H9 (cell line): ENCODE measurements around the gene HHATL. TPM values are rescaled to one million over a fixed set of nuclear protein-coding genes. Genes with fewer than 3 reads are reported as not detected.

ENCODE experiments used
- DNase-seq: peaks from one replicate; pipeline ENCODE4 v3.0.0-alpha.2; 2017
- H2AFZ ChIP-seq: one replicate; pipeline ENCODE4 v1.6.1; 2013; ENCODE audit warnings: mild to moderate bottlenecking, low read length, control low read depth, moderate library complexity
- H2AK5ac ChIP-seq: 2 replicates; pipeline ENCODE4 v1.6.1; 2013; ENCODE audit warnings: low read length, control low read depth, mixed read lengths; ENCODE audit not compliant: insufficient read length
- H2BK120ac ChIP-seq: one replicate; pipeline ENCODE4 v1.6.1; 2013; ENCODE audit warnings: low read depth, mild to moderate bottlenecking, low read length, control low read depth, inconsistent platforms; ENCODE audit not compliant: poor library complexity, severe bottlenecking
- H2BK12ac ChIP-seq: 2 replicates; pipeline ENCODE4 v1.6.1; 2013; ENCODE audit warnings: low read length, control low read depth, mixed read lengths, low read depth; ENCODE audit not compliant: insufficient read length
- H2BK15ac ChIP-seq: 2 replicates; pipeline ENCODE4 v1.6.1; 2013; ENCODE audit warnings: low read depth, low read length, control low read depth
- H2BK20ac ChIP-seq: one replicate; pipeline ENCODE4 v1.6.1; 2013; ENCODE audit warnings: low read depth, mild to moderate bottlenecking, low read length, control low read depth, inconsistent platforms; ENCODE audit not compliant: poor library complexity, severe bottlenecking
- H2BK5ac ChIP-seq: 2 replicates; pipeline ENCODE4 v1.6.1; 2013; ENCODE audit warnings: low read length, control low read depth, mixed read lengths; ENCODE audit not compliant: insufficient read length
- H3K14ac ChIP-seq: 2 replicates; pipeline ENCODE4 v1.6.1; 2013; ENCODE audit warnings: low read length, control low read depth; ENCODE audit not compliant: insufficient read depth
- H3K18ac ChIP-seq: 2 replicates; pipeline ENCODE4 v1.6.1; 2013; ENCODE audit warnings: low read depth, mild to moderate bottlenecking, mixed read lengths, low read length, control low read depth; ENCODE audit not compliant: insufficient read length
- H3K23ac ChIP-seq: 2 replicates; pipeline ENCODE4 v1.6.1; 2013; ENCODE audit warnings: low read length, control low read depth, mixed read lengths, low read depth; ENCODE audit not compliant: insufficient read length
- H3K23me2 ChIP-seq: 2 replicates; pipeline ENCODE4 v1.6.1; 2013; ENCODE audit warnings: low read depth, mild to moderate bottlenecking, mixed read lengths, low read length, control low read depth; ENCODE audit not compliant: insufficient read length, poor library complexity, severe bottlenecking
- H3K27ac ChIP-seq: 2 replicates; pipeline ENCODE4 v1.5.1; 2013; ENCODE audit warnings: low read length, control low read depth, mixed read lengths, low read depth; ENCODE audit not compliant: insufficient read length
- H3K27me3 ChIP-seq: 2 replicates; pipeline ENCODE4 v1.6.1; 2013; ENCODE audit warnings: low read length, control low read depth, inconsistent platforms; ENCODE audit not compliant: insufficient read depth
- H3K4ac ChIP-seq: 2 replicates; pipeline ENCODE4 v1.6.1; 2013; ENCODE audit warnings: low read depth, mild to moderate bottlenecking, control low read depth, inconsistent platforms, low read length, moderate library complexity
- H3K4me1 ChIP-seq: 2 replicates; pipeline ENCODE4 v1.6.1; 2013; ENCODE audit warnings: low read length, control low read depth, inconsistent platforms; ENCODE audit not compliant: insufficient read depth
- H3K4me2 ChIP-seq: 2 replicates; pipeline ENCODE4 v1.6.1; 2013; ENCODE audit warnings: low read length, control low read depth, mixed read lengths; ENCODE audit not compliant: insufficient read length, insufficient read depth
- H3K56ac ChIP-seq: 2 replicates; pipeline ENCODE4 v1.6.1; 2013; ENCODE audit warnings: low read depth, mild to moderate bottlenecking, mixed read lengths, low read length, control low read depth; ENCODE audit not compliant: insufficient read length
- H3K79me1 ChIP-seq: 2 replicates; pipeline ENCODE4 v1.6.1; 2013; ENCODE audit warnings: low read depth, mild to moderate bottlenecking, moderate library complexity, low read length, control low read depth, inconsistent platforms; ENCODE audit not compliant: insufficient read depth, poor library complexity, severe bottlenecking
- H3K79me2 ChIP-seq: 2 replicates; pipeline ENCODE4 v1.6.1; 2013; ENCODE audit warnings: low read length, control low read depth, inconsistent platforms; ENCODE audit not compliant: insufficient read depth
- H3K9ac ChIP-seq: 2 replicates; pipeline ENCODE4 v1.6.1; 2013; ENCODE audit warnings: low read length, control low read depth, mixed read lengths; ENCODE audit not compliant: insufficient read length; ENCODE audit errors: extremely low read depth
- H3K9me3 ChIP-seq: one replicate; pipeline ENCODE4 v1.6.1; 2013; ENCODE audit warnings: low read depth, low read length, inconsistent platforms; ENCODE audit not compliant: control insufficient read depth
- H3T11ph ChIP-seq: one replicate; pipeline ENCODE4 v1.6.1; 2013; ENCODE audit warnings: mild to moderate bottlenecking, low read length, control low read depth, inconsistent platforms
- H4K20me1 ChIP-seq: one replicate; pipeline ENCODE4 v1.6.1; 2013; ENCODE audit not compliant: control insufficient read depth, insufficient read length, insufficient read depth
- H4K5ac ChIP-seq: 2 replicates; pipeline ENCODE4 v1.6.1; 2013; ENCODE audit warnings: low read depth, mild to moderate bottlenecking, mixed read lengths, low read length, control low read depth; ENCODE audit not compliant: insufficient read length
- H4K8ac ChIP-seq: replicated peaks from 2 replicates; pipeline ENCODE4 v1.6.1; 2013; ENCODE audit warnings: low read length, control low read depth, mixed read lengths, low read depth; ENCODE audit not compliant: insufficient read length
- H4K91ac ChIP-seq: 2 replicates; pipeline ENCODE4 v1.6.1; 2013; ENCODE audit warnings: low read depth, mild to moderate bottlenecking, moderate library complexity, mixed read lengths, low read length, control low read depth; ENCODE audit not compliant: insufficient read length
- H3K27ac Mint-ChIP-seq, 3 experiments: 2 replicates in 2 of 3; 3 replicates in 1 of 3; pipeline ENCODE4 v1.8.0; 2020 to 2021; ENCODE audit warnings: mixed read lengths in 3 of 3, mild to moderate bottlenecking in 1 of 3, moderate library complexity in 1 of 3
- H3K27me3 Mint-ChIP-seq: 2 replicates; pipeline ENCODE4 v1.8.0; 2021; ENCODE audit warnings: low read depth, mild to moderate bottlenecking, moderate library complexity, mixed read lengths
- H3K36me3 Mint-ChIP-seq, 3 experiments: 2 replicates in 2 of 3; 3 replicates in 1 of 3; pipeline ENCODE4 v1.8.0; 2020 to 2021; ENCODE audit warnings: low read depth in 3 of 3, mixed read lengths in 3 of 3; ENCODE audit not compliant: insufficient read depth in 1 of 3
- H3K4me1 Mint-ChIP-seq, 2 experiments: 2 replicates each; pipeline ENCODE4 v1.8.0; 2020; ENCODE audit warnings: mixed read lengths in 2 of 2
- H3K4me3 Mint-ChIP-seq, 2 experiments: 2 replicates in 1 of 2; 3 replicates in 1 of 2; pipeline ENCODE4 v1.8.0; 2020 to 2021; ENCODE audit warnings: mild to moderate bottlenecking in 2 of 2, mixed read lengths in 2 of 2, moderate library complexity in 1 of 2
- H3K9me3 Mint-ChIP-seq, 2 experiments: 2 replicates in 1 of 2; 3 replicates in 1 of 2; pipeline ENCODE4 v1.8.0; 2020; ENCODE audit warnings: mild to moderate bottlenecking in 2 of 2, mixed read lengths in 2 of 2, moderate library complexity in 1 of 2
- CTCF ChIP-seq: fragments of 200-600 bp; sonication (generic); conservative IDR thresholded peaks from 3 replicates; pipeline ENCODE4 v1.8.0; 2021; ENCODE audit warnings: antibody characterized with exemption, mild to moderate bottlenecking
- WGBS: extraction: QIAGEN DNeasy Blood & Tissue Kit; methylation state at CpG from one replicate; pipeline ENCODE4 v1.1.7; 2013; ENCODE audit warnings: missing lambda C conversion rate, low lambda C conversion rate, mixed read lengths; ENCODE audit not compliant: insufficient read length; ENCODE audit errors: extremely low coverage; 5-methylcytosine and 5-hydroxymethylcytosine counted together
- total RNA-seq: library from RNA; stranded (reverse); gene quantifications from 2 replicates; pipeline ENCODE4 v1.2.1, GENCODE V29; 2021

The HHATL gene
- total RNA-seq, 1 experiment from 2014 or later = 0.46 TPM

DNA sequence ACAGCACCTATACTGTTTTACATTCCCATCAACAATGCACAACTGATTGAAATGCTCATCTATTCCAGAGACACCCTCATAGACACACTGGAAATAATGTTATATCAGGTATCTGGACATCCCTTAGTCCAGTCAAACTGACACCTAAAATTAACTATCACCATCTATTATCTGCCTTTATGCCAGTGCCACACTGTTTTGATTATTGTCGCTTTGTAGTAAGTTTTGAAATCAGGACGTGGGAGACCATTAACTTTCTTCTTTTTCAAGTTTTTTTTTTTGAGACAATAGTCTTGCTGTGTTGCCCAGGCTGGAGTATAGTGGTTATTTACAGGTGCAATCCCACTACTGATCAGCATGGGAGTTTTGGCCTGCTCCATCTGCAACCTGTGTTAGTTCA is 26.7 kb downstream of the HHATL start:
- Histone ChIP-seq H3K56ac (no peak overlapping the region), H2AK5ac (no peak overlapping the region), H4K20me1 (no peaks in the 10 kb centered on the region), H2BK15ac (no peak overlapping the region), H3K4me2 (no peak overlapping the region), H3K4ac (no peak overlapping the region), H3K27ac (no peak overlapping the region), H3K79me1 (no peaks in the 10 kb centered on the region), H3K18ac (no peak overlapping the region), H3K23me2 (no peaks in the 10 kb centered on the region), H2BK120ac (no peak overlapping the region), H3K9ac (no peak overlapping the region), H4K91ac (no peak overlapping the region), H4K8ac (no peak overlapping the region), H2BK12ac (no peak overlapping the region), H2BK20ac (no peak overlapping the region), H3K23ac (no peak overlapping the region), H2BK5ac (no peak overlapping the region), H3T11ph (no peak overlapping the region), H3K79me2 (no peaks in the 10 kb centered on the region), H2AFZ (no peak overlapping the region), H3K27me3 (no peaks in the 10 kb centered on the region), H3K9me3 (peaks cover 5% of the 10 kb centered on the region), H4K5ac (no peak overlapping the region), H3K4me1 (no peaks in the 10 kb centered on the region), H3K14ac (no peak overlapping the region)
- no CpG with 5 or more reads among the region's 2 CpGs for WGBS
- peaks cover 0 to 9% (median 0%) of the 10 kb centered on the region in 3 experiments; a peak in 2 of 7 replicates for H3K36me3 Mint-ChIP-seq
- peaks cover 6 to 10% of the 10 kb centered on the region in 2 experiments for H3K9me3 Mint-ChIP-seq
- DNase-seq = no peak
- peaks cover 5% of the 10 kb centered on the region for H3K27me3 Mint-ChIP-seq
- no peak for TF ChIP-seq CTCF
- no peak overlapping the region for H3K4me3 Mint-ChIP-seq
- H3K27ac Mint-ChIP-seq = no peak overlapping the region
- peaks cover 9 to 10% of the 10 kb centered on the region in 2 experiments for H3K4me1 Mint-ChIP-seq
